Gastroesophageal sphincter (tissue), 4 donors: ENCODE data around the gene C12orf42. TPM values are rescaled to one million over a fixed set of nuclear protein-coding genes. Genes with fewer than 3 reads are reported as not detected.

ENCODE experiments used
- ATAC-seq: fragments of 150-250 bp; one replicate; pipeline ENCODE4 v1.9.1; 2016; ENCODE audit warnings: mild to moderate bottlenecking, moderate library complexity
- H3K27ac ChIP-seq, 4 donors: fragments of 200-600 bp; sonication (generic) in 3 of 4; 1 replicate in 3 of 4; 2 replicates in 1 of 4; pipeline ENCODE4 v1.5.1; 2016 to 2019
- H3K27me3 ChIP-seq: fragments of 200-600 bp; sonication (generic); one replicate; pipeline ENCODE4 v1.5.1; 2019
- H3K36me3 ChIP-seq, 2 donors: fragments of 200-600 bp; sonication (generic); one replicate each; pipeline ENCODE4 v1.5.1; 2019; ENCODE audit warnings: control low read depth in 1 of 2
- H3K4me1 ChIP-seq, 3 donors: fragments of 200-600 bp; sonication (generic); 1 replicate in 2 of 3; 2 replicates in 1 of 3; pipeline ENCODE4 v1.5.1; 2016 to 2019; ENCODE audit warnings: control low read depth in 2 of 3
- H3K4me3 ChIP-seq, 2 donors: fragments of 200-600 bp; sonication (generic); one replicate each; pipeline ENCODE4 v1.5.1; 2019; ENCODE audit warnings: mild to moderate bottlenecking in 1 of 2, moderate library complexity in 1 of 2
- H3K9me3 ChIP-seq, 3 donors: fragments of 200-600 bp; sonication (generic); one replicate each; pipeline ENCODE4 v1.5.1; 2017 to 2019; ENCODE audit warnings: control low read depth in 2 of 3
- EP300 ChIP-seq: sonication (generic); formaldehyde crosslinking; IDR thresholded peaks from one replicate; pipeline ENCODE4 v1.6.1; 2017; ENCODE audit warnings: antibody characterized with exemption, mild to moderate bottlenecking
- POLR2A ChIP-seq, 2 donors: fragments of 450-650 bp; IDR thresholded peaks; one replicate each; pipeline ENCODE4 v1.6.1; 2017; ENCODE audit warnings: antibody characterized with exemption in 2 of 2, mild to moderate bottlenecking in 2 of 2, moderate library complexity in 1 of 2
- POLR2AphosphoS5 ChIP-seq: sonication (generic); formaldehyde crosslinking; IDR thresholded peaks from one replicate; pipeline ENCODE4 v1.6.1; 2017; ENCODE audit warnings: antibody characterized with exemption
- WGBS, 2 donors: methylation state at CpG; one replicate each; pipeline ENCODE4 v1.1.5; 2018; ENCODE audit warnings: low coverage in 1 of 2; 5-methylcytosine and 5-hydroxymethylcytosine counted together
- total RNA-seq, 4 donors: library from RNA; depleted of rRNA; stranded (reverse); fragments of >200 nt; gene quantifications; one replicate each; pipeline ENCODE4 v1.1.0, GENCODE V29; 2016
- TF ChIP-seq, protein P1 (sequence below), 4 experiments: fragments of 200-600 bp in 2 of 4; fragments of 450-650 bp in 2 of 4; sonication (generic) in 1 of 4; IDR thresholded peaks; one replicate each; pipeline ENCODE4 v1.5.1; 2017 to 2019; ENCODE audit warnings: antibody characterized with exemption in 4 of 4, mild to moderate bottlenecking in 2 of 4, moderate library complexity in 2 of 4

Gene C12orf42
- total RNA-seq, 4 donors from 2014 or later = not detected

DNA sequence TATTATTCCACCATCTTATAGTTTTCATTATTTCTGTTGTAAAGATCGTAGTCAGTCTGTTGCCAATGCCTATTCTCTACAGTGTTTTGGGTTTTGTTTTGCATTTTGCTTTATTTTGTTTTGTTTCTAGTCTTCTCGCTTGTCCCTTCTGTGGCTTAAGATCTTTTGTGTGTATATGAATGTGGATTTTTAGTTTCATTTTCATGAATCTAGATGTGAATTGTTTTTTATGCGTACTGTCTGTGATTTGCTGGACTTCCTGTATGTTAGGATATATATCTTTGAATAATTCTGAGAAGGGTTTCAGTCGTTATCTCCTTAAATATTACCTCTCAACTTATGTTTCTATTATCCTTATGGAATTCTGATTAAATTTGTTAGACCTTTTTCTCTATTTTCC lies 13.4 kb downstream of the C12orf42 start:
- Histone ChIP-seq H3K27ac (no peak overlapping the region), H3K9me3 (peaks cover 0 to 45% (median 0%) of the 10 kb centered on the region in 3 donors), H3K36me3 (no peaks in the 10 kb centered on the region), H3K4me1 (no peaks in the 10 kb centered on the region), H3K4me3 (no peak overlapping the region), H3K27me3 (no peaks in the 10 kb centered on the region)
- TF ChIP-seq POLR2A (IDR thresholded peaks at IDR 0.05) (no peak), EP300 (no peak), POLR2AphosphoS5 (no peak)
- TF ChIP-seq, protein P1, sequence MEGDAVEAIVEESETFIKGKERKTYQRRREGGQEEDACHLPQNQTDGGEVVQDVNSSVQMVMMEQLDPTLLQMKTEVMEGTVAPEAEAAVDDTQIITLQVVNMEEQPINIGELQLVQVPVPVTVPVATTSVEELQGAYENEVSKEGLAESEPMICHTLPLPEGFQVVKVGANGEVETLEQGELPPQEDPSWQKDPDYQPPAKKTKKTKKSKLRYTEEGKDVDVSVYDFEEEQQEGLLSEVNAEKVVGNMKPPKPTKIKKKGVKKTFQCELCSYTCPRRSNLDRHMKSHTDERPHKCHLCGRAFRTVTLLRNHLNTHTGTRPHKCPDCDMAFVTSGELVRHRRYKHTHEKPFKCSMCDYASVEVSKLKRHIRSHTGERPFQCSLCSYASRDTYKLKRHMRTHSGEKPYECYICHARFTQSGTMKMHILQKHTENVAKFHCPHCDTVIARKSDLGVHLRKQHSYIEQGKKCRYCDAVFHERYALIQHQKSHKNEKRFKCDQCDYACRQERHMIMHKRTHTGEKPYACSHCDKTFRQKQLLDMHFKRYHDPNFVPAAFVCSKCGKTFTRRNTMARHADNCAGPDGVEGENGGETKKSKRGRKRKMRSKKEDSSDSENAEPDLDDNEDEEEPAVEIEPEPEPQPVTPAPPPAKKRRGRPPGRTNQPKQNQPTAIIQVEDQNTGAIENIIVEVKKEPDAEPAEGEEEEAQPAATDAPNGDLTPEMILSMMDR (IDR thresholded peaks at IDR 0.05) = no peak
- ATAC-seq = no peak
- WGBS, 2 donors = 43 to 67% methylated on average over 3 to 4 of the region's 4 CpGs

GRCh38 chr12:103475073-103475472 lies 20.7 kb downstream of the C12orf42 start:
- Histone ChIP-seq H3K27me3 (no peaks in the 10 kb centered on the region), H3K27ac (no peak overlapping the region), H3K9me3 (peaks cover 0 to 25% (median 0%) of the 10 kb centered on the region in 3 donors), H3K4me1 (no peaks in the 10 kb centered on the region), H3K4me3 (no peak overlapping the region), H3K36me3 (no peaks in the 10 kb centered on the region)
- ATAC-seq = no peak
- WGBS, 2 donors = 46 to 60% methylated on average over 1 to 2 of the region's 2 CpGs
- TF ChIP-seq, protein P1 (IDR thresholded peaks at IDR 0.05) = no peak
- TF ChIP-seq POLR2A (IDR thresholded peaks at IDR 0.05) (no peak), POLR2AphosphoS5 (no peak), EP300 (no peak)

- no peaks in the 10 kb centered on the region for H3K27me3 ChIP-seq
- H3K4me1 ChIP-seq = no peaks in the 10 kb centered on the region
- no peak overlapping the region for H3K27ac ChIP-seq
- no peaks in the 10 kb centered on the region for H3K9me3 ChIP-seq
- H3K4me3 ChIP-seq = no peak overlapping the region
- no peak for ATAC-seq
- H3K36me3 ChIP-seq = no peaks in the 10 kb centered on the region
- TF ChIP-seq POLR2A (IDR thresholded peaks at IDR 0.05) (no peak), POLR2AphosphoS5 (no peak), EP300 (no peak)
- TF ChIP-seq, protein P1 (IDR thresholded peaks at IDR 0.05) = no peak
Observed at GRCh38 chr12:103470664-103471063, 25.1 kb downstream of the C12orf42 start.

DNA sequence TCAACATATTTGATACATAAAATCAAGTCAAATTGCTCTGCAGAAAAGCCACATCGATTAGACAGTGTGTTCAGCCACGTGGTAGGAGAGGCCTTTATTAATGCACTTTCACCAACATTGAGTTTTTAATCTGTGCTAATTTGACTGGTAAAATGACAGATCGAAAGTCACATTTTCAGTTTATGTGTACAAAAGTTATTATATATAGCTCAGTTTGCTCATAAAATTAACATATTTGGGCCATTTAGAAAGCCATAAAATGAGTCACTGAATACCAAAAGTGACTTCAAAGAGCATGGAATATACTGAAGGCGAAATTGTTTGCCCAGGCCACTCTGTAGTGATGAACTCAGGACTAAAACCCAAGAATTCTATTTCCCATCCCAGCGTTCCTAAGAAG lies 26.0 kb downstream of the C12orf42 start:
- H3K27me3 ChIP-seq = no peaks in the 10 kb centered on the region
- no peaks in the 10 kb centered on the region for H3K36me3 ChIP-seq
- H3K9me3 ChIP-seq = no peaks in the 10 kb centered on the region
- no peak for ATAC-seq
- no peak for TF ChIP-seq POLR2AphosphoS5
- no peak for TF ChIP-seq POLR2A (IDR thresholded peaks at IDR 0.05)
- no peak for TF ChIP-seq EP300
- TF ChIP-seq, protein P1 (IDR thresholded peaks at IDR 0.05) = no peak
- no peak overlapping the region for H3K4me3 ChIP-seq
- WGBS, 2 donors = 65 to 72% methylated on average over 5 of the region's 5 CpGs
- no peak overlapping the region for H3K27ac ChIP-seq
- no peaks in the 10 kb centered on the region for H3K4me1 ChIP-seq

GRCh38 chr12:103468837-103469236 lies 26.9 kb downstream of the C12orf42 start:
- no peak for ATAC-seq
- no peaks in the 10 kb centered on the region for H3K4me1 ChIP-seq
- H3K27ac ChIP-seq = no peak overlapping the region
- TF ChIP-seq POLR2AphosphoS5 (no peak), POLR2A (IDR thresholded peaks at IDR 0.05) (no peak), EP300 (no peak)
- TF ChIP-seq, protein P1 (IDR thresholded peaks at IDR 0.05) = no peak
- H3K27me3 ChIP-seq = no peaks in the 10 kb centered on the region
- no peaks in the 10 kb centered on the region for H3K9me3 ChIP-seq
- H3K36me3 ChIP-seq = no peaks in the 10 kb centered on the region
- 47 to 57% methylated on average over 1 to 2 of the region's 3 CpGs for WGBS, 2 donors
- no peak overlapping the region for H3K4me3 ChIP-seq
